GM23338 (cell line): ENCODE results near the gene RIMS1.

Source experiments
- CREB1 ChIP-seq: fragments of 250-450 bp; sonication (Bioruptor Pico); IDR thresholded peaks from 2 replicates; pipeline ENCODE4 v1.5.0; 2020; ENCODE audit warnings: low read depth, mild to moderate bottlenecking, moderate library complexity
- EZH2 ChIP-seq: fragments of 200-600 bp; sonication (generic); IDR thresholded peaks from one replicate; pipeline ENCODE4 v1.8.0; 2017; ENCODE audit warnings: antibody characterized with exemption, mild to moderate bottlenecking, low read depth; ENCODE audit not compliant: unreplicated experiment
- EZH2phosphoT487 ChIP-seq: fragments of 200-600 bp; sonication (generic); IDR thresholded peaks from one replicate; pipeline ENCODE4 v1.8.1; 2018; ENCODE audit warnings: antibody characterized with exemption; ENCODE audit not compliant: unreplicated experiment
- JUNB ChIP-seq: IDR thresholded peaks from one replicate; pipeline ENCODE4 v1.6.1; 2016; ENCODE audit warnings: antibody characterized with exemption; ENCODE audit not compliant: unreplicated experiment
- NANOG ChIP-seq: IDR thresholded peaks from 2 replicates; pipeline ENCODE4 v1.6.1; 2016; ENCODE audit warnings: antibody characterized with exemption, borderline replicate concordance
- POLR2AphosphoS5 ChIP-seq: IDR thresholded peaks from 2 replicates; pipeline ENCODE4 v1.6.1; 2016; ENCODE audit warnings: antibody characterized with exemption, low read depth
- STAT1 ChIP-seq: IDR thresholded peaks from one replicate; pipeline ENCODE4 v1.6.1; 2016; ENCODE audit warnings: antibody characterized with exemption; ENCODE audit not compliant: unreplicated experiment
- ZNF331 ChIP-seq: fragments of 250-450 bp; sonication (Bioruptor Pico); IDR thresholded peaks from 2 replicates; pipeline ENCODE4 v1.5.0; 2020; ENCODE audit warnings: low read depth, mild to moderate bottlenecking, moderate library complexity
- TF ChIP-seq, protein P1 (sequence below), 2 experiments: fragments of 200-600 bp in 1 of 2; sonication (generic) in 1 of 2; conservative IDR thresholded peaks; 2 replicates each; pipeline versions ENCODE4 v1.5.1 to v1.6.1; 2016 to 2017; ENCODE audit warnings: antibody characterized with exemption in 2 of 2, low read depth in 2 of 2, mild to moderate bottlenecking in 2 of 2, moderate library complexity in 1 of 2
- TF ChIP-seq, protein P2 (sequence below): IDR thresholded peaks from one replicate; pipeline ENCODE4 v1.6.1; 2018; ENCODE audit warnings: antibody characterized with exemption; ENCODE audit not compliant: unreplicated experiment
- TF ChIP-seq, protein P3 (sequence below): fragments of 250-450 bp; sonication (Bioruptor Pico); IDR thresholded peaks from 2 replicates; pipeline ENCODE4 v1.5.0; 2020; ENCODE audit warnings: mild to moderate bottlenecking, moderate library complexity
- TF ChIP-seq, protein P4 (sequence below): IDR thresholded peaks from 2 replicates; pipeline ENCODE4 v1.6.1; 2016; ENCODE audit warnings: antibody characterized with exemption

DNA sequence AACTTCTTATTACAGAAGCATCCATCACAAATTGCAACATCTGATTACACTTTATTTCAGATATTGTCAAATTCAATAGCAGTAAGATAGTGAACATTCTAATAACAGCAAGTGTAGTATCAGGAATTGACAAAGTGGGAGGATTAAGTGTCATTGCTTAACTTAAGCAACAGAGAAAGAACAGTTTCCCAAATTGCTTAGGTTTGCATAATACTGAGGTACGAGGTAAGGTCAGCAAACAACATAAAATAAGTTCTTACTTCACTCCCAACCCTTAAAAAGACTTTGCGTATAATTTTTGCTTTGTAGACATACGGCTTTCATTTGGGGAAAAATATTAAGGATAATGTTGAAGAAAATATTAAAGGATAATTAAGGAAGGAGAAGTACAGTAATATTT lies 163.0 kb downstream of the RIMS1 start:
- TF ChIP-seq, protein P1, sequence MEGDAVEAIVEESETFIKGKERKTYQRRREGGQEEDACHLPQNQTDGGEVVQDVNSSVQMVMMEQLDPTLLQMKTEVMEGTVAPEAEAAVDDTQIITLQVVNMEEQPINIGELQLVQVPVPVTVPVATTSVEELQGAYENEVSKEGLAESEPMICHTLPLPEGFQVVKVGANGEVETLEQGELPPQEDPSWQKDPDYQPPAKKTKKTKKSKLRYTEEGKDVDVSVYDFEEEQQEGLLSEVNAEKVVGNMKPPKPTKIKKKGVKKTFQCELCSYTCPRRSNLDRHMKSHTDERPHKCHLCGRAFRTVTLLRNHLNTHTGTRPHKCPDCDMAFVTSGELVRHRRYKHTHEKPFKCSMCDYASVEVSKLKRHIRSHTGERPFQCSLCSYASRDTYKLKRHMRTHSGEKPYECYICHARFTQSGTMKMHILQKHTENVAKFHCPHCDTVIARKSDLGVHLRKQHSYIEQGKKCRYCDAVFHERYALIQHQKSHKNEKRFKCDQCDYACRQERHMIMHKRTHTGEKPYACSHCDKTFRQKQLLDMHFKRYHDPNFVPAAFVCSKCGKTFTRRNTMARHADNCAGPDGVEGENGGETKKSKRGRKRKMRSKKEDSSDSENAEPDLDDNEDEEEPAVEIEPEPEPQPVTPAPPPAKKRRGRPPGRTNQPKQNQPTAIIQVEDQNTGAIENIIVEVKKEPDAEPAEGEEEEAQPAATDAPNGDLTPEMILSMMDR (conservative IDR thresholded peaks at IDR 0.05; ENCODE audit: low read depth in 2 of 2): no peak
- no peak for TF ChIP-seq POLR2AphosphoS5
- no peak for TF ChIP-seq EZH2phosphoT487
- TF ChIP-seq EZH2: no peak
- TF ChIP-seq, protein P2, sequence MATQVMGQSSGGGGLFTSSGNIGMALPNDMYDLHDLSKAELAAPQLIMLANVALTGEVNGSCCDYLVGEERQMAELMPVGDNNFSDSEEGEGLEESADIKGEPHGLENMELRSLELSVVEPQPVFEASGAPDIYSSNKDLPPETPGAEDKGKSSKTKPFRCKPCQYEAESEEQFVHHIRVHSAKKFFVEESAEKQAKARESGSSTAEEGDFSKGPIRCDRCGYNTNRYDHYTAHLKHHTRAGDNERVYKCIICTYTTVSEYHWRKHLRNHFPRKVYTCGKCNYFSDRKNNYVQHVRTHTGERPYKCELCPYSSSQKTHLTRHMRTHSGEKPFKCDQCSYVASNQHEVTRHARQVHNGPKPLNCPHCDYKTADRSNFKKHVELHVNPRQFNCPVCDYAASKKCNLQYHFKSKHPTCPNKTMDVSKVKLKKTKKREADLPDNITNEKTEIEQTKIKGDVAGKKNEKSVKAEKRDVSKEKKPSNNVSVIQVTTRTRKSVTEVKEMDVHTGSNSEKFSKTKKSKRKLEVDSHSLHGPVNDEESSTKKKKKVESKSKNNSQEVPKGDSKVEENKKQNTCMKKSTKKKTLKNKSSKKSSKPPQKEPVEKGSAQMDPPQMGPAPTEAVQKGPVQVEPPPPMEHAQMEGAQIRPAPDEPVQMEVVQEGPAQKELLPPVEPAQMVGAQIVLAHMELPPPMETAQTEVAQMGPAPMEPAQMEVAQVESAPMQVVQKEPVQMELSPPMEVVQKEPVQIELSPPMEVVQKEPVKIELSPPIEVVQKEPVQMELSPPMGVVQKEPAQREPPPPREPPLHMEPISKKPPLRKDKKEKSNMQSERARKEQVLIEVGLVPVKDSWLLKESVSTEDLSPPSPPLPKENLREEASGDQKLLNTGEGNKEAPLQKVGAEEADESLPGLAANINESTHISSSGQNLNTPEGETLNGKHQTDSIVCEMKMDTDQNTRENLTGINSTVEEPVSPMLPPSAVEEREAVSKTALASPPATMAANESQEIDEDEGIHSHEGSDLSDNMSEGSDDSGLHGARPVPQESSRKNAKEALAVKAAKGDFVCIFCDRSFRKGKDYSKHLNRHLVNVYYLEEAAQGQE: no peak
- no peak for TF ChIP-seq JUNB
- no peak for TF ChIP-seq NANOG
- no peak for TF ChIP-seq CREB1 (CRISPR knock-in tag)
- TF ChIP-seq STAT1: no peak
- TF ChIP-seq, protein P3, sequence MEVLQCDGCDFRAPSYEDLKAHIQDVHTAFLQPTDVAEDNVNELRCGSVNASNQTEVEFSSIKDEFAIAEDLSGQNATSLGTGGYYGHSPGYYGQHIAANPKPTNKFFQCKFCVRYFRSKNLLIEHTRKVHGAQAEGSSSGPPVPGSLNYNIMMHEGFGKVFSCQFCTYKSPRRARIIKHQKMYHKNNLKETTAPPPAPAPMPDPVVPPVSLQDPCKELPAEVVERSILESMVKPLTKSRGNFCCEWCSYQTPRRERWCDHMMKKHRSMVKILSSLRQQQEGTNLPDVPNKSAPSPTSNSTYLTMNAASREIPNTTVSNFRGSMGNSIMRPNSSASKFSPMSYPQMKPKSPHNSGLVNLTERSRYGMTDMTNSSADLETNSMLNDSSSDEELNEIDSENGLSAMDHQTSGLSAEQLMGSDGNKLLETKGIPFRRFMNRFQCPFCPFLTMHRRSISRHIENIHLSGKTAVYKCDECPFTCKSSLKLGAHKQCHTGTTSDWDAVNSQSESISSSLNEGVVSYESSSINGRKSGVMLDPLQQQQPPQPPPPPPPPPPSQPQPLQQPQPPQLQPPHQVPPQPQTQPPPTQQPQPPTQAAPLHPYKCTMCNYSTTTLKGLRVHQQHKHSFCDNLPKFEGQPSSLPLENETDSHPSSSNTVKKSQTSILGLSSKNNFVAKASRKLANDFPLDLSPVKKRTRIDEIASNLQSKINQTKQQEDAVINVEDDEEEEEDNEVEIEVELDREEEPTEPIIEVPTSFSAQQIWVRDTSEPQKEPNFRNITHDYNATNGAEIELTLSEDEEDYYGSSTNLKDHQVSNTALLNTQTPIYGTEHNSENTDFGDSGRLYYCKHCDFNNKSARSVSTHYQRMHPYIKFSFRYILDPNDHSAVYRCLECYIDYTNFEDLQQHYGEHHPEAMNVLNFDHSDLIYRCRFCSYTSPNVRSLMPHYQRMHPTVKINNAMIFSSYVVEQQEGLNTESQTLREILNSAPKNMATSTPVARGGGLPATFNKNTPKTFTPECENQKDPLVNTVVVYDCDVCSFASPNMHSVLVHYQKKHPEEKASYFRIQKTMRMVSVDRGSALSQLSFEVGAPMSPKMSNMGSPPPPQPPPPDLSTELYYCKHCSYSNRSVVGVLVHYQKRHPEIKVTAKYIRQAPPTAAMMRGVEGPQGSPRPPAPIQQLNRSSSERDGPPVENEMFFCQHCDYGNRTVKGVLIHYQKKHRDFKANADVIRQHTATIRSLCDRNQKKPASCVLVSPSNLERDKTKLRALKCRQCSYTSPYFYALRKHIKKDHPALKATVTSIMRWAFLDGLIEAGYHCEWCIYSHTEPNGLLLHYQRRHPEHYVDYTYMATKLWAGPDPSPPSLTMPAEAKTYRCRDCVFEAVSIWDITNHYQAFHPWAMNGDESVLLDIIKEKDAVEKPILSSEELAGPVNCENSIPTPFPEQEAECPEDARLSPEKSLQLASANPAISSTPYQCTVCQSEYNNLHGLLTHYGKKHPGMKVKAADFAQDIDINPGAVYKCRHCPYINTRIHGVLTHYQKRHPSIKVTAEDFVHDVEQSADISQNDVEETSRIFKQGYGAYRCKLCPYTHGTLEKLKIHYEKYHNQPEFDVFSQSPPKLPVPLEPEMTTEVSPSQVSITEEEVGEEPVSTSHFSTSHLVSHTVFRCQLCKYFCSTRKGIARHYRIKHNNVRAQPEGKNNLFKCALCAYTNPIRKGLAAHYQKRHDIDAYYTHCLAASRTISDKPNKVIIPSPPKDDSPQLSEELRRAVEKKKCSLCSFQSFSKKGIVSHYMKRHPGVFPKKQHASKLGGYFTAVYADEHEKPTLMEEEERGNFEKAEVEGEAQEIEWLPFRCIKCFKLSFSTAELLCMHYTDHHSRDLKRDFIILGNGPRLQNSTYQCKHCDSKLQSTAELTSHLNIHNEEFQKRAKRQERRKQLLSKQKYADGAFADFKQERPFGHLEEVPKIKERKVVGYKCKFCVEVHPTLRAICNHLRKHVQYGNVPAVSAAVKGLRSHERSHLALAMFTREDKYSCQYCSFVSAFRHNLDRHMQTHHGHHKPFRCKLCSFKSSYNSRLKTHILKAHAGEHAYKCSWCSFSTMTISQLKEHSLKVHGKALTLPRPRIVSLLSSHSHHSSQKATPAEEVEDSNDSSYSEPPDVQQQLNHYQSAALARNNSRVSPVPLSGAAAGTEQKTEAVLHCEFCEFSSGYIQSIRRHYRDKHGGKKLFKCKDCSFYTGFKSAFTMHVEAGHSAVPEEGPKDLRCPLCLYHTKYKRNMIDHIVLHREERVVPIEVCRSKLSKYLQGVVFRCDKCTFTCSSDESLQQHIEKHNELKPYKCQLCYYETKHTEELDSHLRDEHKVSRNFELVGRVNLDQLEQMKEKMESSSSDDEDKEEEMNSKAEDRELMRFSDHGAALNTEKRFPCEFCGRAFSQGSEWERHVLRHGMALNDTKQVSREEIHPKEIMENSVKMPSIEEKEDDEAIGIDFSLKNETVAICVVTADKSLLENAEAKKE (CRISPR knock-in tag): no peak
- TF ChIP-seq ZNF331: no peak
- TF ChIP-seq, protein P4, sequence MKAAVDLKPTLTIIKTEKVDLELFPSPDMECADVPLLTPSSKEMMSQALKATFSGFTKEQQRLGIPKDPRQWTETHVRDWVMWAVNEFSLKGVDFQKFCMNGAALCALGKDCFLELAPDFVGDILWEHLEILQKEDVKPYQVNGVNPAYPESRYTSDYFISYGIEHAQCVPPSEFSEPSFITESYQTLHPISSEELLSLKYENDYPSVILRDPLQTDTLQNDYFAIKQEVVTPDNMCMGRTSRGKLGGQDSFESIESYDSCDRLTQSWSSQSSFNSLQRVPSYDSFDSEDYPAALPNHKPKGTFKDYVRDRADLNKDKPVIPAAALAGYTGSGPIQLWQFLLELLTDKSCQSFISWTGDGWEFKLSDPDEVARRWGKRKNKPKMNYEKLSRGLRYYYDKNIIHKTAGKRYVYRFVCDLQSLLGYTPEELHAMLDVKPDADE: no peak
